GM21390 (cell line): ENCODE measurements around the gene EFHD2.
A peak's percentile ranks its signal among the peaks of the same experiment; 100 is the strongest.
"Not testable (repeated sequence)": the region's sequence is repeated elsewhere in the genome, so short reads cannot be mapped to it uniquely, and the experiment has no call there.

Experiments
- ATAC-seq: cut with Tn5 transposase; IDR thresholded peaks from one replicate; pipeline ENCODE4 v1.9.1; 2021; ENCODE audit not compliant: unreplicated experiment

The EFHD2 gene

DNA sequence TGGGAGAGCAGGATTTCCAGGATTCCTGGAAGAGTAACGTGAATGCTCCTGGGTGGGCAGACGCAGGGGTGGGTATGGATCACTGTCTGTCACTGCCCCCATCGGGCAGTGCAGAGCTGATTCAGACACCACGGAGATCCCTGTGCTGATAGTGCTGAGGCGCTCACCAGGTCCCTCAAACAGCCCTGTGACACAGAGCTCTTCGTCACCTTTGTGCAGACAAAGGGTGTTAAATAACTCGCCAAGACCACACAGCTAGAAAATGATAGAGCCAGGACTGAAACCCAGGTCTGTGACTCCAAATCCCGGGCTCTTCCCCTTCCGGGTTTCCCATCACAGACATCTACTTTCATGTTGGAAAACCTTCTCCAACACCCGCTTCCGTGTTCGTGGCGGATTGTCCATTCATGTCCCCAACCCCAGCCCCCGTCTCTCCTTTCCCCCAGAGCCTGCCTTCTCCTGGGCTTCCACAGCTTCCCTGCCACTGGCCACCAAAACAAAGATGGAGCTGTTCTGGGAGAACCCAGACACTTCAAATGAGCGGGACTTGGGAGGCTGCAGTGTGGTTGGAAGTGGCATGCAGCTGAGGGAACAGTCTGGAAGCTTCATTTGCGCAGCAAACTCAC, 2.6 kb downstream of the EFHD2 start:
- ATAC-seq, result no peak

DNA sequence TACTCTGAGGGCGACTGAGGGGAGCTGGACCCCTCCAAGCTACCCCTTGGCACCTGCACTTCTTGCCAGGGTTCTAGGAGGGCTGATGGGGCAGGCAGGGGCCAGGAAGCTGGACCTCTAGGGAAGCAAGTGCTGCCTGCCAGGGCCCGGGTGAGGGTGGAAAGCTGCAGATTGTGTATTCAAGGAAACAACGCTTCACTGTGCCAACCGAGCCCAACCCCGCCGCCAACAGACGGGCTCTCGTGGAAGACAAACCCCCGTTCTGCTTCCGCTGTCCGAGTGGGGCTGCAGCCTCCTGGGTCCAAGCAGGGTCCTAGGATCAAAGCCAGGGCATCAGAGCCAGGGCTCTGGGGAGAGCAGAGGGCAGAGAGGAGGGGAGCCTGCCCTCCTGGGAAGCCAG, 3.2 kb downstream of the EFHD2 start:
- no peak for ATAC-seq

DNA sequence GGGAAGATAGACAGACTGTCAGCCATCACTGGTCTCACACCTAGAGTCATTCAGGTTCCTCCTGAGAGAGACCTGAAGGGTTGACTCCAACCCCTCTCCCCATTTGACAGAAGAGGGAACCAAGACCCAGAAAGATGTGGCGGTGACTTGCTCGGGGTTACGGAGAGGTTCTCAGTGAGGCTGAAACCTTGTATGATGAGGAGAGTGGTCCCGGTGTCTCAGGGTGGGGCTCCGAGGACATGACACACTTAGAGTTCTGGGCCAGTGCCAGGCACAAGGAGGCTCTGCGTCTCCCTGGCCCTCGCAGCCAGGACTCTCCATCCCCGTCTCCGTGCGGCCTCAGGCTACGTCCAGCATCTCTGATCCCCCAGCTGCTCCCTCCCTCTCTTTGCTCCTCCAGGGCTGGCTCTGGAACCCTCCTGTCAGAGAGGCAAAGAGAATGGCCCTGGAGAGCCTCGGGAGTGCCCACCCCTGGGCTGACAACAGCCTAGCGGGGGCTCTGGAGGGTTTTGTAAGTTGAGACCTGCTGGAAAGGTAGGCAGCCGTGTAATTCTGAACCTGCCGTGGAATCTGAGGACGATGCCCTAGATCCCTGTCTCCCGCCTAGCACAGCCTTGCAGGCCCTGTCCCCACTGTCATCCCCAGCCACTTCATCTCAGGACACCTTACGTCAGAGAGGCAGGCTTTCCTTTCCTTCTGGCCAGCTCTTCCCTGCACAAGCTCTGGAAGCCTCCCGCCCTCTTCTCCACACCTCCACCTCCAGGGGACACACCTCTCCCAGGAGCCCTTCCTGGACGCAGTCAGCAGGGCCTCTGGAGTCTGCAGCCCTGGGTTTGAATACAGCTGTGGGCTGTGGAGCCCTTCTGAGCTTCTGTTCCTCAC, 4.1 kb downstream of the EFHD2 start:
- ATAC-seq, result no peak

DNA sequence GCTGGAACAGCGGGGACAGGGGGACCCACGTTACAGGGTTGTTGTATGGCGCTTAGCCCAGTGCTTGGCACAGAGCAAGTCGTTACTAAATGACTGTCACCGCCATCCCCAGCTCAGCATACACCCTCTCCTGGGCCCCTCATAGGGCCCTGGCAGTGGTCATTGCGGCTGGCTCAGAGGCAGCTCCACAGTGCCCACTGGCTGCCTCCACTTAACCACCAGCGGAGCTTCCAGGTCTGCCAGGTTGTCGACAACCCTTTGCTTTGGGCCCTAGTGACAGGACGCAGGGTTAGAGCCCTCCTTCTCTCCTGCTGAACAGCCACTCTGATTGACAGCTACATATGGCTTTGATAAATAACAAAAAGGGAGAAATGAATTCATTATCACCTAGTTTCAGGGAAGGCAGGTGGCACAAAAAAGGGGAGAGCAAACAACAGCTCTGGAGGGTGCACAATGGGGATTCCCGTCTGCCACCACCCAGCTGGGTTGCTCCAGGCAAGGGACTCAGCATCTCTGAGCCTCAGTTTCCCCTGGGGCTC, 4.8 kb downstream of the EFHD2 start:
- no peak for ATAC-seq

DNA sequence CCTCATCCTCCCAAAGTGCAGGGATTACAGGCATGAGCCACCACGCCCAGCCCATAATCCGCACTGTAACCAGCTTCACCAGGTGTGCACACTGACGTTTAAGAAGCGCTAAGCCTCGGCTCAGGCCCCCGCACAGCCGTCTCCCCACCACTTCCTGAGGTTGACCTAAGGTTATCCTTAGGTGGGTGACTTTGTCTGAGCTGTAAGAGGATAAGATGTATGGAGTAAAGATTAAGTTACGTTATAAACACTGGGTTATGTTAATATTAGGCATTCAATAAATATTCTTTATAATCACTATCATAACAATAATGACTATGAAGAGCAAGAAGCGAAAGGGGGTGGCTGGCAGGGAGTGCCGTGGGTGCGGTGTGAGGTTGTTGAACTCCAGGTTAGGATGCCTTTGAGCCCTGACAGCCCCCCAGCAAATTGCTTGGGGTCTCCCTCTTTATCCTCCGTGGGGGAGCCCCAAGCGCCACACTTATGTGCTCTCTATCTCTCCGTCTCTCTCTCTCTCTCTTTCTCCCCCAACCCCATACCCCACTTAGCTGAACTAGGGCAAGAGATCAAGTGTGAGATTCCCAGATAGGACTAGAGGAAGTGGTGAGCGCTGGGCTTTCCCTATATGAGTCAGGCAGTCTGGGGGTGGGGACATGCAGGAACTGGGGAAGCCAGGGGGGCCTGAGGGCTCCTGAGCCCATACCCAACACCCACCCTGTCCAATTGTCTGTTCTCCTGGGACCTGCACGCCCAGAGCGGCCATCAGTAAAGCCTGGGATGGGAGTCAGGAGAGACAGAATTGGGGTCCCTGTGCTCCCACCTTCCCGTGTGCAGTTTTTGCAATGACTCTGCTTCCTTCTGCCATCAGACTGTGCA, 7.6 kb downstream of the EFHD2 start:
- peak; percentile 59 for ATAC-seq

DNA sequence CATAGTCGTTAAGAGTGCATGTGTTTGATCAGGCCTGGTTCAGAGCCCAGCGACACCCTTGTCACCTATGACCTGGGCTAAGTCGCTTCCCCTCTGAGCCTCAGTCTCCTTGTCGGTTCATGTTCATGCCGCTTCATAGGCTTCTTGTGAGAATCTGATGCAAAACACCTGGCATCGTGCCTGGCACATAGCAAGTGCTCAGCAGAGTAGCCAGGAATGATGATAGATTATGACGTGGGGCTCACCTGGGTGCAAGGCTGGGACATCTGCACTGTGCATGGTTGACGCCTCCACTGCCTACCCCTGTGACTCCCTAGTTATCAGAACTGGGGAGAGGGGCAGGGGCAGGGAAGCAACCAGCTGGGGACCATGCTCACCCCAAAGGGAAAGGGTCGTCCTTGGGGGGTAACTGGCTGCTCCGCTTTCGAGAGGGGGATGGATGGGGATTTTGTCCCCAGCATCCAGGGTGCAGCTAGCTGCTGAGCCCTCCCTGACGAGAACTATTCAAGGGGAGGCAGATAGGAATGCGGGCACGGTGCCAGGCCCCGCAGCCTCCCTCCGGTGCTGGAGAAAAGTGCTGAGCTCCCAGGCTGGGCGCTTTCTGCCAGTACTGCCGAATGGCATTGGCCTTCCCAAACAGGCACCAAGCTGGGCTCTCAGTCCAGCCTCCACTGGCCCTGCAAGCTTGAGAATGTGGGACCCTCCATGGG, 9.3 kb downstream of the EFHD2 start:
- ATAC-seq, result no peak

DNA sequence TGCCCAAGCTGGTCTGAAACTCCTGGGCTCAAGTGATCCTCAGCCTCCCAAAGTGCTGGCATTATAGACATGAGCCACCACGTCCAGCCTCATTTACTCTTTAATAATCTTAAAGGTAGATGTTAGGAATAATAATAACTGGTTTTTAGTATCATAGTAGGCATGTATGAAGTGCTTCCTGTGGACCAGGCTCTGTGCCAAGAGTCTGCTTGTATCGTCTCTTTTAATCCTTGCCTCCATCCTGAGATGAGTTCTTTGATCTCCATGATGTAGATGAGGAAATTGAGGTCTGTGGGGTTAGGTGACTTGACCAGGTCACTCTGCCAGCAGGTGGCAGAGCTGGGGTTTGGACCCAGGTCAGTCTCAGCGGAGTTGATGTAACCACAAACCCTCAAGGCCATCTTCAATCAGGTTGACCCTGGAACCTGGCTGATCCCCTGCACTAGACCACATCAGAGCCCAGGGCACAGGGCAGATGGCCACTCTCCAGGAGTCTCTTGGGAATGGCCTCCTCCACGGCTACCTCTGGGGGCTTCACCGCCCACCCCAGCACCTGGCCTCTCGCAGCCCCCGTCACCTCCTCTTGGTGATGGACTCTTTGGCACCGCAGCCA, 11.3 kb downstream of the EFHD2 start:
- ATAC-seq, result no peak

DNA sequence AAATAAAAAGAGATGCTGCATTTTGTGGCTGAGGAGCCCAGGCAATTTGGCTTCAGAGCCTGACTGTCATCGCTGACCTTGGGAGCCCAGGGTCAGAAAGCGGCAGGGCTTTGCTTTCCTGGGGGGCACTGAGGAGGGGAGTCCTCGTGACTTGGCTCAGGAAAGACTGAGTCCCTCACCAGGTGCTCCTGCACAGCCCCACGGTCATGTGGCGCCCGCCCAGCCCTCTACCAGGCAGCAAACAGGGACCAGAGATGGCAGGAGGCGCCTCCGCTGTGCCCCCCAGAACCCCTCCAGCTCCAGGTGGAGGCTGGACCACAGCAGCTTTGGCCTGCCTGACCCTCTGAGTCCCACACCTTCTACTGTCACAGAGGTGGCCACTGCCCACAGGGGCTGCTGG, 13.2 kb downstream of the EFHD2 start:
- no peak for ATAC-seq

DNA sequence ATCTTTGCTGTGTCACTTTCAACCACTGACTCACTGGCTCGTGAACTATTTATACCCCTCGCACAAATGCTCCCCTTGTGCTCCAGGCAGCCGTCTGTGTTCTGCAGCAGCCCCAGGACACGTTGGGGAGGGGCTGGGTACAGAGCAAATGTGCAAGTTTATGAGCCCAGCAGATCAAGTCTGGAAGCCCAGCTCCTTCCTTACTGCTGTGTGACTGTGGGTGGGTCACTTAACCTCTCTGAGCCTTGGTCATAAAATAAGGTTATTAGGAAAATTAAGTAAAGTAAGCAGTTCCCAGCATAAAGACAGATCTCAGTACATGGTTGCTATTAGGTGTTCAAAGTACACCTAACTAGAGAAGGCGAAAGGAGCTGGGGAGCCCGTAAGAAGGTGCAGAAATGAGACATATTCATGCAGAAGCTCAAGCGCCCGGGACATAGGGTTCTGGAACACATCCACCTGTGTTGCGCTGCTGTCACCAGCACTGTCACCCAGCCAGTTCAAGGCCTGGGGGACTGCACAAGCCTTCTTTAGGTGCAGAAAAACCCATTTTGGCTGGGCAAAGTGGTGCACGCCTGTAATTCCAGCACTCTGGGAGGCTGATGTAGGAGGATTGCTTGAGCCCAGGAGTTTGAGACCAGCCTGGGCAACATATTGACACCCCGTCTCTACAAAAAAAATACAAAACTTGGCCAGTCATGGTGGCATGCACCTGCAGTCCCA, 13.8 kb downstream of the EFHD2 start:
- no peak for ATAC-seq

DNA sequence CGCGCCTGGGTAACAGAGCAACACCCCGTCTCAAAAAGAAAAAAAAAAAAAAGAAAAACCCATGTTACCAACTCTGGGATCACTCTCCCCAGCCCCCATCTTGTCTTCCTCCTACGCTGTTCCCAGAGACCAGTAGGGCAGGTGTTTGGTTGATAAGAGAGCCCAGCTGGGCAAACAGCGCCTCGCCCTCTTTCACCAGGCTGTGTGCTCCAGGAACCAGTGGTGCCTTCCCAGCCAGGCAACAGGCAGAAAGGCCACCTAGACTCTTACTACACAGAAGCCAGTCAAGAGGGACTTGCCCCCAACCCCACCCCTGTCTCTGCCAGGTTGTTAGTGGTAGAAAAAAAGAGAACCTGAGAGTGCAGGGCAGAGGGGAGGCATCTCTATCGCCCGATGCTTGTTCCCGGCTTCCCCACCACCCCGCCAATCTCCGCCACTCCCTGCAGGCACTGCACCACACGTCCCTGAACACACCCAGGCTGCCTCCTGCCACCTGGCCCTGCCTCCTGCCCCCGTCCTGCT, 14.5 kb downstream of the EFHD2 start:
- ATAC-seq, result no peak

DNA sequence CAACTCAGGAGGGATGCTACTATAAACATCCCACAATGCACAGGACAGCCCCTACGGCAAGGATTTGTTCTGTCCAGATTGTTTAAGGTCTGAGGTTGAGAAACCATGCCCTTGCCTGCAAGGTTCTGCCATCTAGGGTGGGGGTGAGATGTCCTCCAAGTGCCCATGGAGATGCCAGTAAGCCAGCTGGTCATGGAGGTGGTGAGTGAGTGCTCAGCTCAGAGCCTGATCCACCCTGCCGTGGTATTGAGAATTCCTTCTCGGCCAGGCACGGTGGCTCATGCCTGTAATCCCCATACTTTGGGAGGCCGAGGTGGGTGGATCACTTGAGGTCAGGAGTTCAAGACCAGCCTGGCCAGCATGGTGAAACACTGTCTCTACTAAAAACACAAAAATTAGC, 15.3 kb downstream of the EFHD2 start:
- no peak for ATAC-seq

DNA sequence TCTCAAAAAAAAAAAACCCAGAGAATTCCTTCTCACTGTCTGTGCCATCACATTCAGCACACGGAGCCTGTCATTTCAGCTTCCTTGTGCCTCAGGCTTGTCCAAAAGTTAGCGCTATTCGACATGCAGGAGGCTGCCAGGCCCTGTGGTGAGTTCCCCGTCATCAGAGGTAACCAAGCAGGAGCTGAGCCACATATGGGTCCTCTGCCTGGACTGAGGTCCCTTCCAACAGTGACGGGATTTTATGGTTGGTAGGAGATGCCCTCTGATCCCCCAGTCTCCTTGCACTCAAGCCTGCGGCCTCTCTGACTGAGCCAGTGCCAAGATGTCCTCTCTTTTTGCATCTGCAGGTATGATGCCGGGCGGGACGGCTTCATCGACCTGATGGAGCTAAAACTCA, 15.8 kb downstream of the EFHD2 start:
- ATAC-seq, result no peak

DNA sequence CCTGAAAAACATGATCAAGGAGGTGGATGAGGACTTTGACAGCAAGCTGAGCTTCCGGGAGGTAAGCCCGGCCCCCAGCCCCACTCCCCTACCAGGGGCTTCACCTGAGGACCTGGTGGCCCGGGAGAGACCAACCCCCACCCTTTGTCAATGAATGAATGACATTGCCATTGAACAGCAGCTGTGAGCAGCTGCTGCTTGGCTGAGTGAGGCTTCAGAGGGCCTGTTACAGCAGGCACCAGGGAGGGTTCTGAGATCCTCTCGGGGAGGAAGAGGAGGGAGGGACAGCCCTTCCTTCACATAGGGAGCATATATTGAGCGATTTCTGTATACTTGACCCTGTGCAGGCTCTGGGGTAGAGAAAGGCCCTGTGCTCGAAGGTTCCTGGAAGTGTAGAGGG, 16.3 kb downstream of the EFHD2 start:
- ATAC-seq, result no peak

DNA sequence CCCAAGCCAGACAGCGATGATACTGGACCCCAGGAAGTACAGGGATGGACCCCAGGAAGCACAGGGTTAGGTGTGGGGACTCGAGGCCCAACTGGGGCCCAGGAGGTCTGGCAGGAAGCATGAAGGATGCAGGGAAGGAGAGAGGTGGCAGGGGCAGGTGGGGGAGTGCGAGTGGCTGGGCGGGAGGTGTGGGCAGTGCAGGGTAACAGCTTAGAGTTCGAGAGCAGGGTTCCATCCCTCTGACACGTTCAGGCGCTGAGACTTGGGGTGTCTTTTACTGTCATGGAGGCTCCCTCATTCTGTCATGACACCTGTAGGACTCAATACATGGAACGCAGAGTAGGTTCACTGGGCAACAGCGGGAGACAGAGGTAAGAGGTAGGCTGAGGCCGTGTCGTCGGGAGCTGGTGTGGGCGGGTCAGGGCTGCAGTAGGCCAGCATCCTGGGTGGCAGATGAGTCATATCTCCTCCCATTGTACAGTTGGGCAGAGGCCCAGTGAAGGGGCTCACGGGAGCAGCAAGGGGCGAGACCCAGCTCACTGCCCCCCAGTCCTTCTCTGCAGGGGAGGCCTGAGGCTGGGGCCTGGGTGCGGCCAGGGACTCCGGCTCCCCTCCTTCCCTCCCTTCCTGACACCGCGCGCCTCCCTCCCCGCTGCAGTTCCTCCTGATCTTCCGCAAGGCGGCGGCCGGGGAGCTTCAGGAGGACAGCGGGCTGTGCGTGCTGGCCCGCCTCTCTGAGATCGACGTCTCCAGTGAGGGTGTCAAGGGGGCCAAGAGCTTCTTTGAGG, 17.0 kb downstream of the EFHD2 start:
- ATAC-seq, result no peak

DNA sequence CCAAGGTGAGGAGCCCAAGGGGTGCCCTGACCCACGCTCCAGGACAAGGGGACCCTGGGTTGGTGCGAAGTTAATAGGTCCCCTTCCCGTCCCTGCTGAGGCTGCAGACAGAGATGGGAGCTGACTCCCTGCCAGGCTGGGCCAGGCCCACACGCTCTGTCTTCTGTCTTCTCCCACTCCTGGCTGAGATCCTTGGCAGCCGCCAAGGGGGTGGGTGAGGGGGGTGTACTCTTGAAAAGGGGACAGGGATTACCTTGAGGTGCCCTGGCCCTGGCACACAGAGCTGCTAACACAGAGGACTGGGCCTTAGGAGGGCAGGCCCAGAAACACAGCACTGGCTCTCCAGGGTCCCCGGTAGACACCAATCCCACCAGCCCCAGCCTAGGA, 17.6 kb downstream of the EFHD2 start:
- no peak for ATAC-seq

DNA sequence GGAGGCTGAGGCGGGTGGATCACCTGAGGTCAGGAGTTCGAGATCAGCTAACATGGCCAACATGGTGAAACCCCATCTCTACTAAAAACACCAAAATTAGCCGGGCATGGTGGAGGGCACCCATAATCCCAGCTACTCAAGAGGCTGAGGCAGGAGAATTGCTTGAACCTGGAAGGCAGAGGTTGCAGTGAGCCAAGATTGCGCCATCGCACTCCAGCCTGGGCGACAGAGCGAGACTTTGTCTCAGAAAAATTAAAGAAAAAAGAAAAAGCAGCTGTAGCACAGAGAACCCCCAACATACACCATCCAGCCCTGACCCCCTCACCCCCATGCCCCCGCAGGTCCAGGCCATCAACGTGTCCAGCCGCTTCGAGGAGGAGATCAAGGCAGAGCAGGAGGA, 18.6 kb downstream of the EFHD2 start:
- ATAC-seq, result not testable (repeated sequence)

DNA sequence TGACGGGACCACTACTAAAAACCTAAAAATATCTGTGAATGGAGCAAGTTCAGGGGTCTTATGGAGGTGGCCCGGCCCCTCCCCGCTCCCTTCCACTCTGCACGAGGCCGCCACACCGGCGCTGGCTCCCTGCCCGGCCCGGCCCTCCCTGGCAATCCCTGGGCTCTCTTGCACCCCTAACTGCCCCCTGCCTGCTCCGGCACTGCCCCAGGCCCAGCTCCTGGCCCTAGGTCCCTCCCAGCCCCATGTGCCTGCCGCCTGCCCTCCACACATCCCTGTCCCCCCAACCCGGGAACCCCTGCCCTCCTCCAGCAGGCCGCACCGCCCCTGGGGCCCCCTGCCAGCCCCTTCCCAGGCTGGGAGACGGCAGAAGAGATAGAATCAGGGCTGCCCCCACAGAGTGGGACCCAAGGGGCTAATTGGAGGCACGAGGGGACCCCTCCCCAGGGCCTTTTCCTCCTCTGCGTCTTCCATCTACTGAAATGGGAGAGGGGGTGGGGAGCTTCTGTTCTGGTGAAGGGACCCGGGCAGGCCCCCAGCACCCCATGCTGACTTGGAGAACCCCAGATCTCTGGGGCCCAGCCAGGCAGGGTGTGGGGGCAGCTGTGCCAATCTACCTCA, 19.2 kb downstream of the EFHD2 start:
- ATAC-seq, result no peak

DNA sequence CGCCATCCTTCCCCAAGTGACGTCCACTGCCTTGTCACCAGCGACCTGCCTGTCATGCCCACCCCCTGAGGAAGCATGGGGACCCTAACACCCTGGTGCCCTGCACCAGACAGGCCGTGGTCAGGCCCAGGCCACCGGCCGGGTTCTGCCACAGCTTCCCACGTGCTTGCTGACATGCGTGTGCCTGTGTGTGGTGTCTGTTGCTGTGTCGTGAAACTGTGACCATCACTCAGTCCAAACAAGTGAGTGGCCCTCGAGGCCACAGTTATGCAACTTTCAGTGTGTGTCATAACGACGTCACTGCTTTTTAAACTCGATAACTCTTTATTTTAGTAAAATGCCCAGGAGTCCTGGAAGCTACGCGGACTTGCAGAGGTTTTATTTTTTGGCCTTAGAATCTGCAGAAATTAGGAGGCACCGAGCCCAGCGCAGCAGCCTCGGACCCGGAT, 20.0 kb downstream of the EFHD2 start:
- ATAC-seq, result no peak
